Ectodermal cell (in vitro differentiated cells): ENCODE results near the gene SCAPER.

Experiments
- H3K27ac ChIP-seq: 2 replicates; pipeline ENCODE4 v1.7.0; 2013; ENCODE audit warnings: mild to moderate bottlenecking, low read depth, low read length; ENCODE audit not compliant: insufficient read depth, poor library complexity, severe bottlenecking
- H3K27me3 ChIP-seq: 2 replicates; pipeline ENCODE4 v1.7.0; 2013; ENCODE audit warnings: mild to moderate bottlenecking, low read length; ENCODE audit not compliant: insufficient read depth, control insufficient read depth, poor library complexity, severe bottlenecking
- H3K36me3 ChIP-seq: one replicate; pipeline ENCODE4 v1.7.0; 2013; ENCODE audit warnings: low read length; ENCODE audit not compliant: control insufficient read depth, insufficient read depth
- H3K4me1 ChIP-seq: one replicate; pipeline ENCODE4 v1.7.0; 2013; ENCODE audit warnings: low read length; ENCODE audit not compliant: control insufficient read depth, insufficient read depth
- H3K4me3 ChIP-seq: 2 replicates; pipeline ENCODE4 v1.7.0; 2013; ENCODE audit warnings: low read depth, low read length, control low read depth; ENCODE audit not compliant: insufficient read depth
- H3K9me3 ChIP-seq: 2 replicates; pipeline ENCODE4 v1.7.0; 2013; ENCODE audit warnings: mild to moderate bottlenecking, low read length, moderate library complexity; ENCODE audit not compliant: control insufficient read depth
- WGBS, 2 experiments: methylation state at CpG; one replicate each; pipeline ENCODE4 v1.1.7; 2013; ENCODE audit warnings: missing lambda C conversion rate in 2 of 2; 5-methylcytosine and 5-hydroxymethylcytosine counted together

The SCAPER gene

GRCh38 chr15:76334438-76335306 lies 570.5 kb downstream of the SCAPER start:
- Histone ChIP-seq H3K4me1 (peaks cover 18% of the 10 kb centered on the region), H3K9me3 (no peaks in the 10 kb centered on the region), H3K27ac (no peak overlapping the region), H3K27me3 (peaks cover 68% of the 10 kb centered on the region), H3K36me3 (no peaks in the 10 kb centered on the region), H3K4me3 (no peak overlapping the region)
- 39% methylated on average over 44 of the region's 44 CpGs for WGBS, 2 experiments

DNA sequence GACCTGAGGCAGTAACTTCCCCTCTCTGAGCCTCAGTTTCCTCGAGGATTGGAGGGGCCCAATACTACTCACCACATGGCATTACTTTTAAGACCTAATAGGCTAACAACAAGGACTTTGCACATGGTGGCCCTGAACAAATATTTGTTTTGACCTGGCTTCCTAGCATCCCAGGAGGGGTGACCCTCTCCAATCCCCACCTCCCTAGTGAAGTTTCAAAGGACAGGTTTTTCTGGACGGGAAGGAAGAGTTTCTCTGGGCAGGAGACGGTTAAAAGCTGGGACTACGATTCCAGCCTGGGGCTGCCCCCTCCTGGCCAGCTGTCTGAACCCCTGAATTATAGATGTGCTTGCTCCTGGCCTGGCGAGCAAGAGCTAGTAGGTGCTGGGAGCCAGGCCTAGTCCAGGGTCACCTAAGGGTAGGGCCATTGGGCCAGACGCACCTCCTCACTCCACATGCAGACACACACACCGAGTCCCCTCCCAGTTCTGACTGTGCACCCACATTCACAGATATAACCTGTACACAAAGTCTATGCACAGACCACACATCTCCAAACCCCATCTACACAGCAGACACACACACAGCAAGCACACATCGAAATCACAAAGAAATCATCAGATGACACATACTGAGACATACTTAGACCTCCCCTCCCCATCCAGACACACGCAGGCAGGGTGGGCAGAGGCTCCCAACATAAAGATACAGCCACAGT lies 571.3 kb downstream of the SCAPER start:
- peaks cover 60% of the 10 kb centered on the region for H3K27me3 ChIP-seq
- H3K4me3 ChIP-seq = no peak overlapping the region
- H3K9me3 ChIP-seq = no peaks in the 10 kb centered on the region
- H3K27ac ChIP-seq = no peak overlapping the region
- 46 to 49% methylated on average over 9 of the region's 9 CpGs for WGBS, 2 experiments
- H3K4me1 ChIP-seq = peaks cover 15% of the 10 kb centered on the region
- H3K36me3 ChIP-seq = no peaks in the 10 kb centered on the region

DNA sequence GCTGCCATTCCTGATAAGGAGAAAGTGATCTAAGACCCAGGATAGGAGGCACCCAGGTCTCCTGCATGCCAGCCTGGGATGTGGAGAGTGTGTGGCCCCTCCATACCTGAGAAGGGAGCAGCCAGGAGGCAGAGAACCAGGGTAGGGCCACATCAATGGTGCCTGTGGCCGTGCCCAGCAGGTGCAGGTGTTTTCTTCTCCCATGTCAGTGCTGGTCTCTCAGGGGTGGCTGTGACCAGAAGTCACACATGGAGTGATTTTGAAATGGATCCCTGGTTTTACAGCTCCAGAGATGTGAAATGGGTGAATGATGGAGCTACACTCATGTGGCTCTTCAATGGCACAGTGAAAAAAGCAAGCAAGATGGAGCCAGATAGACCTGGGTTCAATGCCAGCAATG lies 571.8 kb downstream of the SCAPER start:
- 85 to 93% methylated on average over 1 of the region's 1 CpG for WGBS, 2 experiments
- H3K9me3 ChIP-seq = no peaks in the 10 kb centered on the region

GRCh38 chr15:76332796-76333195 lies 572.3 kb downstream of the SCAPER start:
- WGBS, 2 experiments = 86 to 92% methylated on average over 1 of the region's 1 CpG
- no peak overlapping the region for H3K4me3 ChIP-seq
- no peak overlapping the region for H3K27ac ChIP-seq
- no peaks in the 10 kb centered on the region for H3K36me3 ChIP-seq
- H3K27me3 ChIP-seq = peaks cover 49% of the 10 kb centered on the region
- no peaks in the 10 kb centered on the region for H3K9me3 ChIP-seq
- H3K4me1 ChIP-seq = peaks cover 15% of the 10 kb centered on the region

More for the DNA sequence above, 571.8 kb downstream of the SCAPER start:
- Histone ChIP-seq H3K4me3 (no peak overlapping the region), H3K4me1 (peaks cover 15% of the 10 kb centered on the region), H3K27me3 (peaks cover 54% of the 10 kb centered on the region), H3K27ac (no peak overlapping the region), H3K36me3 (no peaks in the 10 kb centered on the region)

GRCh38 chr15:76330080-76330680 lies 575.0 kb downstream of the SCAPER start:
- H3K27ac ChIP-seq = no peak overlapping the region
- H3K36me3 ChIP-seq = no peaks in the 10 kb centered on the region
- no peaks in the 10 kb centered on the region for H3K9me3 ChIP-seq
- no peak overlapping the region for H3K4me3 ChIP-seq
- 75 to 78% methylated on average over 7 of the region's 7 CpGs for WGBS, 2 experiments
- H3K27me3 ChIP-seq = peaks cover 23% of the 10 kb centered on the region
- H3K4me1 ChIP-seq = peaks cover 2% of the 10 kb centered on the region

DNA sequence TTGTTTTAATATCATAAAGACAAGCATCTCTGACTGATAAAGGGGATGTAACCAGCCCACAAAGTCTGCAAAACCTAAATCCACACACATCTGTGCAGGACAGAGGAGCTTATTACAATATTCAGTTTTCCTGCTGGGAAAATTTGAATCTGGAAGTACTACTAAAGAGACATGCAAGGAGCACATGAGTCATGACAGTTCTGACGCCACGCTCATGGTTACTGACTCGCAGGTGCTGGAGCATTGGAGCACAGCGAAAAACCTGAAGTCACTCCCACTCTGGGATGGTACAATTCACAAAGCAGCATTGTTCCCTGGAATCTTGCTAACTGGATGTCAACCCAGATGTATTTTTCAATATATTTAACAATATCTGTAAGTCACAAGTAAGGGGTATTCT lies 576.2 kb downstream of the SCAPER start:
- Histone ChIP-seq H3K36me3 (no peaks in the 10 kb centered on the region), H3K4me1 (no peaks in the 10 kb centered on the region), H3K4me3 (no peak overlapping the region), H3K9me3 (no peaks in the 10 kb centered on the region), H3K27me3 (peaks cover 11% of the 10 kb centered on the region), H3K27ac (no peak overlapping the region)
- WGBS, 2 experiments = 94 to 96% methylated on average over 4 of the region's 4 CpGs

DNA sequence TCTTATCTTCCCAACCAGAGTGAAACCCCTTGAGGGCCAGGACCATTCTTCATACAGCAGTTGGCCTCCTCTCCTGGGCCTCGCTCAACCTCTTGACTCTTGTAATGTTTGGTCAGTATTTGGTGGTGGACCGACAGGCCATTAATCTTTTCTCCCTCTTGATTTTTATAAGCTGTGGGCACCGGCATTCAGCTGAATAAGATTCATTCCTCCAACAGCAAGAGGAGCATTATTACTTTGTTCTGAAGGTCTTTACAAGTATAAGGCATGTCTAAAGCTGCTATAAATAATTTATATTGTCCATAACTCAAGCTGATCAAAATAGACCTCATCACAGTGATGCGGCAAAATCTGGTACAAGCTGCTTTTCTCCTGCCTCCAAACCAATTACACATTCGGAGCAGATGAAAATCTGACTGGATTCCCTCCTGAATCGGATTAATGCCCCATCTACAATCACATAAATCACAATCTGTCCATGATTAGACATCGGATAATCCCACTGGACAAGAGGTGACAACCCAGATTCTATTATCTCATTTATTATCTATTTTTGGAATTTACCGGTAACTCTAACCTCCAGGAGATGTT lies 576.9 kb downstream of the SCAPER start:
- Histone ChIP-seq H3K36me3 (no peaks in the 10 kb centered on the region), H3K4me1 (no peaks in the 10 kb centered on the region), H3K4me3 (no peak overlapping the region), H3K27me3 (peaks cover 4% of the 10 kb centered on the region), H3K9me3 (no peaks in the 10 kb centered on the region), H3K27ac (no peak overlapping the region)
- 90 to 92% methylated on average over 7 to 8 of the region's 8 CpGs for WGBS, 2 experiments

DNA sequence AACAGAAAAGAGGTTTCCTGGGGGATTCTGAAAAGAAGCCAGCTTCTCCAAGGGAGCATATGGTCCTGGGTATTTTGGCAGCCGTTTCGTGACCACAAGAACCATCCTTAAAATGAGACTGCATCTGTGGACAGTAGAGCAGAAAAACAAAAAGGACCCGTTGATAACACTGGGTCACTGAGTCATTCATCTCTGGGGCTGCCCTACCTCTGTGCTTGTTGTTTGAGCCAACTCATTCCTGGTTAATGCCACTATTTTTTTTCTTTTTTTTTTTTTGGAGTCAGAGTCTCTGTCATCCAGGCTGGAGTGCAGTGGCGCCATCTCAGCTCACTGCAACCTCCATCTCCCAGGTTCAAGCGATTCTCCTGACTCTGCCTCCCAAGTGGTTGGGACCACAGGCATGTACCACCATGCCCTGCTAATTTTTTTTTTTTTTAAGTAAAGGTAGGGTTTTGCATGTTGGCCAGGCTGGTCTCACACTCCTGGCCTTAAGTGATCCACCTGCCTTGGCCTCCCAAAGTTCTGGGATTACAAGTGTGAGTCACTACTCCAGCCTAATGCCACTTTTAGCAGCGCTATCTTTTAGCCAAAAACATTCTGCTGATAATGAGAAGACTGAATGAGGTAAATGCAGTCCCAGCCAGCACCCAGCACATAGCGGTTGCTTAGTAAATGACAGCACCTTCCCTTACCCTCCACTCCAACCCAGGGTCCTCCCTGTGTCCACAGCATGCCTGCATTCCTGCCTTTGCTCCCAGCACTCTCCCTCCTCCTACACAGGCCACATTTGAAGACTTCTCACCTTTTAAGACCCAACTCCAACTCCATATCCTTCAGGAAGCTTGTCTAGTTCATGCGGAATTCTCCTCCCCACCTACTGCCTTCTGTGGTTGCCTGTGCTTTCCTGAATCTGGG lies 577.7 kb downstream of the SCAPER start:
- Histone ChIP-seq H3K9me3 (no peaks in the 10 kb centered on the region), H3K27ac (no peak overlapping the region), H3K4me1 (no peaks in the 10 kb centered on the region), H3K27me3 (no peaks in the 10 kb centered on the region), H3K36me3 (no peaks in the 10 kb centered on the region), H3K4me3 (no peak overlapping the region)
- 84 to 85% methylated on average over 8 of the region's 8 CpGs for WGBS, 2 experiments

- Histone ChIP-seq H3K9me3 (no peaks in the 10 kb centered on the region), H3K27ac (no peak overlapping the region), H3K36me3 (no peaks in the 10 kb centered on the region), H3K4me1 (peaks cover 9% of the 10 kb centered on the region), H3K27me3 (no peaks in the 10 kb centered on the region), H3K4me3 (no peak overlapping the region)
- 78 to 90% methylated on average over 2 of the region's 2 CpGs for WGBS, 2 experiments
These were observed 579.4 kb downstream of the SCAPER start for GRCh38 chr15:76325704-76326103.
